T-helper 22 cell (primary cell): Measurements from ENCODE around the gene LHX2.

ENCODE experiments used
- DNase-seq: peaks from one replicate; pipeline ENCODE4 v3.0.0-alpha.2; 2020; ENCODE audit warnings: low read depth

The LHX2 gene

DNA sequence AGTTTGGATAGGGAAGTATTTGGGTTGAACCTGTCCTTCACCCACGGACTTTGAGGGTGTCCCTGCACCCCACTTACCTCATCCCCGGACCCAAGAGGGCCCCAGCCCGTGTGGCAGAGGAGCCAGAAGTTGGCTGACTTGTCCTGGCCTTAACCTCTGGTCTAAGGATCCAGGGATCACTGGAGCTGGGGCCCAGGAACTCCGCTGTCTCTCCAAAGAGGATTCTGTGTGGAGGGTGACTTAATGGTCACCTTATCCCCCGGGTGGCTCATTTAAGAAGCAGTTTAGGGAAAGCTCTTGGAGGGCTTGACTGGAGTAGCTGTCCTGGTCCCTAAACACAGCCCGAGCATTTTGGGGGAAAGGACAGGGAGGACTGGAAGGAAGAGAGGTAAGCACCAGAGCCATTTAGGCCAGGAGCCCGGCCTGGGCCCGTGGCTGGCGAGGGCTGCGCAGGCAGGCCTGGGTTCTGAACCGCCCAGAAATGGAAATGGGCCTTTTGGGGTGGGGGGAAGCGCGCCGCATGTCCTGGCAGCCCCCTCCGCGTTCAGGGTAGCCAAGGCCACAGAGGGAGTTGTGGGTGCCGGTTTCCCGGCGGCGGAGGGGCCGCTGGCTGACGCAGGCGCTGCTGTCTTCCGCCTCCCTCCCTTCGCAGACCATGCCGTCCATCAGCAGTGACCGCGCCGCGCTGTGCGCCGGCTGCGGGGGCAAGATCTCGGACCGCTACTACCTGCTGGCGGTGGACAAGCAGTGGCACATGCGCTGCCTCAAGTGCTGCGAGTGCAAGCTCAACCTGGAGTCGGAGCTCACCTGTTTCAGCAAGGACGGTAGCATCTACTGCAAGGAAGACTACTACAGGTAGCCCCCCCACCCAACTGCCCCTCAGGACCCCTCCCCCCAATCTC, 2.0 kb downstream of the LHX2 start:
- DNase-seq, result no peak

- DNase-seq, result no peak
Measured at GRCh38 chr9:124014211-124014955, 2.8 kb downstream of the LHX2 start.

- DNase-seq, result no peak
Measured at GRCh38 chr9:124014956-124015660, 3.5 kb downstream of the LHX2 start.

DNA sequence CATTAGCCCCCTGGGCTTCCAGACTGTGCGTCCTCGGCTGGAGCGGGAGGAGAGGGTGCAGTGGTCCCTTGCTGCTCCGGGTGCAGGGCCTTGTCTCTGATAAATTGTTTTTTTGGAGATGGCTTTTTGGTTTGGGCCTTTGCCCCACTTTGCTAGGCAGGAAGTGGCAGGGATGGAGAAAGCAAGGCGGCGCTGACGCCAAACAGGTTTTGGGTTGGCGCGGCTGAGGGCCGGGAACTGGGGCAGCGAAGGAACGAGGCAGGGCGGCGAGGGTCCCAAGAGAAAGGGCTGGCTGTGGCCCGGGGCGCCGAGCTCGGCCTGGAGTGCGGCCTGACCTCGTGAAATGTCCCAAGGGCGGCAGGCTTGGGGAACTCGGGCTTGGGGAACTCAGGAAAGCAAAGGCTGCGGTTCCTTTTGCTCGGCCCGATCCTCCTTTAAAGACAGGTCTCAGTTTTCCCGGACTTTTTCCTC, 4.1 kb downstream of the LHX2 start:
- DNase-seq, result no peak

- DNase-seq, result no peak
Measured at GRCh38 chr9:124016175-124017050, 4.8 kb downstream of the LHX2 start.

- no peak for DNase-seq
Measured at GRCh38 chr9:124017051-124017928, 5.7 kb downstream of the LHX2 start.

DNA sequence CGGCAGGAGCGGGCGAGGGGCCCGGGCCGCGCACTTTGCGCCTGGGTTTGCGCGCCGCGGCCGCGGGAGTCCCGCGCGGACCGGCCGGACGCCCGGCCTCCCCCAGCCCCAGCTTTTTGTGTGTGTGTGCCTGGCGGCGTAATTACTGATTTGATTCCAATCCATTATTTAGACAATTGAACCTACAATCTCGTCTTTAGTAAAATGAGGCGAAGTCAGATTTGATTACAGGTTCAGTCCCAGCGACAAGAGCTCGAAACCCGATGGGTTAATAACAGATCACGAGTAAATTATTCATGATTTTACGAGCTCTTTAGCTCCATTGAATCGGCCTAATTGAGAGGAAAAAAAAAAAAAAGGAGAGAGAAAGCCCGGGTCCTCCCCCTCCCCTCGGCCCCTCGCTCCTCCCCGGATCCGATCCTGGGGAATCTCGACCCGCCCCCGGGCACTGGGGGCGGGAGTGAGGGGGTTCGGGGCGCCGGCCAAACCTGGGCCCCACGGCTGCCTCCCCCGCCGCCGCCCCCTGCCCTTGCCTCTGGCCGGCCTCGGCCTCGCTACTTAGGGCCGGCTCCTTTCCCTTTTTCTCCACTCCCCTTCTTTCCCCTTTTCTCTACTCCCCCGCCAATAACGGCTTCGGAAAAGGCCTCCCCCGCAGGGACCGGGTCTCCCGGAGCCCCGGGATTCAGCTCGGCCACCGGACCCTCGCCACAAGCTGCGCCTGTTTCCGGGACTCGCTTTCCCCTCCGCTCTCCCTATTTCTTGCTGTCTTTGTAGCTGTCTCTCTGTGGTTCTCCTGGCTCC, 6.6 kb downstream of the LHX2 start:
- DNase-seq, result no peak

DNA sequence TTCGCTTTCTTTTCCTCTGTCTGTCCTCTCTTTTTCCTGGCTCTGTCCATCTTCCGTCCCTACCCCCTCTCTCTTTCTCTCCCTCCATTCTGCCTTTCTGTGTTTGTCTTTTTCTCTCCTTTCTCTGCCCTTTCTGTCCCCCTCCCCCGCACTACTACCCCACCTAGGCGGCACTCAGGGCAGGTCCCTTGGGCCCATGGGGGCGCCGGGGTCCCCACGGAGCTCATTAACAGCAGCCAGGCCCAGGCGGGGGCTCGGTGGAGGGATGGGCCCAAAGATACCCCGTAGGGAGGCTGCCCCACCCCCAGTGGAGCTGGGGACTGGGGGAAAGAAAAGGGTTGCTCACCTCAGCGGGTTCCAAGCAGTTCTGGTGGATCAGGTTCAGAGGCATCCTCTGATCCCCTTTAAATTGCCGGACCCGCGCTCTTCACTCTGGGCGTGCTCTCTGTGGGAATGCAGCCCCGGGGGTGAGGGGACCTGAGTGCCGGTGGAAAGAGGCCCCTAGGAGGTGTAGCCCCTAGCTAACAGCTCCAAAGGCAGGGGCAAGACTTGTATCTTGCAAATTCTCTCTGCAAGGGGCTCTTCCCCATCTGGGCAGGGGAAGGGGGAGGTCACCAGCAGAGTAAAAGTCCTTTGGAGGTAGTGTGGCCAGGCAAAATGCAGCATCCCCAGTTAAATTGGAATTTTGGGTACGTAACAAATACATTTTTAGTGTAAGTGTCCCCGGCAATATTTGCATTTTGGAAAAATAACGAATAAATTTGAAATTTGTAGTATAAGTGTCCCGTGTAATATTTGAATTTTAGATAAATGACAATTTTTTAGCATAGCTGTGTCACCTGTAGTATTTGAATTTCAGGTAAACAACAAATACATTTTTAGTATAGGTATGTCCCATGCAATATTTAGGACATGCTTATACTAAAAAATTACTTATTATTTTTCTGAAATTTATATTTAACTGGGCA, 7.4 kb downstream of the LHX2 start:
- DNase-seq, result no peak

DNA sequence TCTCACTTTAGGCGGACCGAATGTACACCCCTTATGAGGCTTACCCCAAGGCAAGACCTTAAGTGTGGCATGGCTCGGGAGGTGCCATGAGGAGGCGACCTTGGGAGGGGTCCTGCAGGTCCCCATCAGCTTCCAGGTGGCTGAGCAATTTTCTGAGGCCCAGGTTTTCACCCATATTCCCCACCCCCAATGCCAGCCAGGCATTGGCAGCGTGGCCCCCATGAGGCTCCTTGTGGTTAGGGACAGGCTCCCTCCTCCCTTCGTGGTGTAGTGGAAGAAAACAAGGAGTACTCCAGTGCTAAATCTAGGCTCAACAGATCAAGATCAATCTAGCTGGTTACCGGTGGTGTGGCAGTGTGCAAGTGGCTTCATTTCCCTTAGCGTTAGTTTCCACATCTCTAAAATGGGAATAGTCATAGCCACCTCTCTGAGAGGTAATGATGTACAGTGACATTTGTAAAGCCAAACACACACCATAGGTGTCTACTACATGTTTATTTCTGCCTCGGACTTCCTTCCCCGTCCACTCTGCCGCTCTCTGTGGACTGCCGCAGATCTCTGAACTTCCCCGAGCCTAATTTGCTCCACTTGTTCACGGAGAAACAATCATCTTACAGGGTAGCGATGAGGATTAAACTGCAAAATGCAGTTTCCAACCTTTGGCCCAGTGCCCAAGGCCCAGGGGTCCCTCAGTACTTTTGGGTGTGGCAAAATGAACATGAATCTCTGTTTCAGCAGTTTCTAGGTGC, 8.4 kb downstream of the LHX2 start:
- no peak for DNase-seq

GRCh38 chr9:124020520-124021384, 9.2 kb downstream of the LHX2 start:
- no peak for DNase-seq

GRCh38 chr9:124021385-124021769, 9.8 kb downstream of the LHX2 start:
- no peak for DNase-seq

GRCh38 chr9:124022201-124023121, 10.9 kb downstream of the LHX2 start:
- DNase-seq, result no peak

- DNase-seq, result no peak
Measured at GRCh38 chr9:124024107-124024506, 12.5 kb downstream of the LHX2 start.

- no peak for DNase-seq
Measured at GRCh38 chr9:124029617-124030016, 18.0 kb downstream of the LHX2 start.

GRCh38 chr9:124030969-124031451, 19.4 kb downstream of the LHX2 start:
- no peak for DNase-seq
